ENCODE results near the gene CACNA1C.

DNA sequence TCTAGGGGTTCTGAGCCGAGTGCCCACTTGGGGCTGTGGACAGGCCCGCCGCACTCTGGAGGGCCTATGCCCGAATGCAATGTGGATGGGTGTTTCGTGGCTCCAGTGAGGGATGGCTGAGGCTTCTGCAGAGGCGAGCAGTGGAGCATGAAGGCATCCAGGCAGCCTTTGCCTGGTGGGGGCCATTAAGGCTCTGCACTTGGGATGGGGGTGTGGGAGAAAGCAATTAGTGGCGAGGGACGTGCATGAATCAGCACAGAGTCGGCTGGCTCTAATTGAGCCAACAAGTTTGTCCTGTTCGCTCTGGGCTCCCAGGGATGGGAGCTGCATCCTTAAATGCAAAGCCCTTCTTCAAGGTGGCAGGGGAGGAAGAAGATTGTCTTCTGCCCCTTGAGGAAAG is 395.1 kb downstream of the CACNA1C start:
- TF ChIP-seq, protein P1, sequence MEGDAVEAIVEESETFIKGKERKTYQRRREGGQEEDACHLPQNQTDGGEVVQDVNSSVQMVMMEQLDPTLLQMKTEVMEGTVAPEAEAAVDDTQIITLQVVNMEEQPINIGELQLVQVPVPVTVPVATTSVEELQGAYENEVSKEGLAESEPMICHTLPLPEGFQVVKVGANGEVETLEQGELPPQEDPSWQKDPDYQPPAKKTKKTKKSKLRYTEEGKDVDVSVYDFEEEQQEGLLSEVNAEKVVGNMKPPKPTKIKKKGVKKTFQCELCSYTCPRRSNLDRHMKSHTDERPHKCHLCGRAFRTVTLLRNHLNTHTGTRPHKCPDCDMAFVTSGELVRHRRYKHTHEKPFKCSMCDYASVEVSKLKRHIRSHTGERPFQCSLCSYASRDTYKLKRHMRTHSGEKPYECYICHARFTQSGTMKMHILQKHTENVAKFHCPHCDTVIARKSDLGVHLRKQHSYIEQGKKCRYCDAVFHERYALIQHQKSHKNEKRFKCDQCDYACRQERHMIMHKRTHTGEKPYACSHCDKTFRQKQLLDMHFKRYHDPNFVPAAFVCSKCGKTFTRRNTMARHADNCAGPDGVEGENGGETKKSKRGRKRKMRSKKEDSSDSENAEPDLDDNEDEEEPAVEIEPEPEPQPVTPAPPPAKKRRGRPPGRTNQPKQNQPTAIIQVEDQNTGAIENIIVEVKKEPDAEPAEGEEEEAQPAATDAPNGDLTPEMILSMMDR (IDR thresholded peaks at IDR 0.05), result no peak
- TF ChIP-seq POLR2A (IDR thresholded peaks at IDR 0.05), result no peak
